ENCODE measurements around the gene KRI1.

DNA sequence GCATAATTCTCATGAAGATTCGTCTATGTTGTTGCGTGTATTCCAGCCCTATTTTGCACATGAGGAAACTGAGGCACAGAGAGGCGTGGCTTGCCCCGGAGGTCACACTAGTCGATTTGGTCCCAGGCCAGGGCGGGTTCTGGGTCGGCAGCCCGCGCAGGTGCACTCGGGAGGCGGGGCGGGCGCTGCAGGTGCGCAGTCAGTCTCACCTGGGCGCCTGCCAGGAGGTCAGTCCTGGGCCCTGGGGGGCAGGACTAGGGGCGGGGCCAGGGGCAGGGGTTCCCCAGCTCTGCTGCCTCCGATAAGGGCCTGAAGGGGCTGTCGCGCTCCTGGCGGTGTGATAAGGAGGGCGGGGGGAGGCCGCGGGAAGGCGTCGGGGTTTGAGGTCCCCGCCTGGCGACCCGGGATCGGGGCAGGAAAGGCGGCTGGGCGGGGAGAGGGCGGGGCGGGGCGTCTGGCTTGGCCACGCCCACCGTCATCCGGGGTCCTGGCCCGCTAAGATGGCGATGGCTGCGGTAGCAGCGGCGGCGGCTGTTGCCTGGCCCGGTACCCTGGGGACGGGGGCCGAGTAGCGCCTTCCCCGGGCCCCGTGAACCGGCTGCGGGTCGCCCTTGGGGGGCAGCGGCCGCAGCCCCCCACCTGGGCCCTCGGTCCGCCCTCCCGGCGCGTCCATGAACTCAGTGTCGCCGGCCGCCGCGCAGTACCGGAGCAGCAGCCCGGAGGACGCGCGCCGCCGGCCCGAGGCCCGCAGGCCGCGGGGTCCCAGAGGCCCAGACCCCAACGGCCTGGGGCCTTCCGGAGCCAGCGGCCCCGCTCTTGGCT lies 22.2 kb downstream of the KRI1 start, which contains the start of gene ATG4D:
- TF ChIP-seq, protein P1, sequence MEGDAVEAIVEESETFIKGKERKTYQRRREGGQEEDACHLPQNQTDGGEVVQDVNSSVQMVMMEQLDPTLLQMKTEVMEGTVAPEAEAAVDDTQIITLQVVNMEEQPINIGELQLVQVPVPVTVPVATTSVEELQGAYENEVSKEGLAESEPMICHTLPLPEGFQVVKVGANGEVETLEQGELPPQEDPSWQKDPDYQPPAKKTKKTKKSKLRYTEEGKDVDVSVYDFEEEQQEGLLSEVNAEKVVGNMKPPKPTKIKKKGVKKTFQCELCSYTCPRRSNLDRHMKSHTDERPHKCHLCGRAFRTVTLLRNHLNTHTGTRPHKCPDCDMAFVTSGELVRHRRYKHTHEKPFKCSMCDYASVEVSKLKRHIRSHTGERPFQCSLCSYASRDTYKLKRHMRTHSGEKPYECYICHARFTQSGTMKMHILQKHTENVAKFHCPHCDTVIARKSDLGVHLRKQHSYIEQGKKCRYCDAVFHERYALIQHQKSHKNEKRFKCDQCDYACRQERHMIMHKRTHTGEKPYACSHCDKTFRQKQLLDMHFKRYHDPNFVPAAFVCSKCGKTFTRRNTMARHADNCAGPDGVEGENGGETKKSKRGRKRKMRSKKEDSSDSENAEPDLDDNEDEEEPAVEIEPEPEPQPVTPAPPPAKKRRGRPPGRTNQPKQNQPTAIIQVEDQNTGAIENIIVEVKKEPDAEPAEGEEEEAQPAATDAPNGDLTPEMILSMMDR (IDR thresholded peaks at IDR 0.05), result no peak
- no peak for TF ChIP-seq ZFX (IDR thresholded peaks at IDR 0.05; ENCODE audit: borderline replicate concordance)
